GM19023 (cell line): ENCODE results near the gene WIPF2.
A peak's percentile ranks its signal among the peaks of the same experiment; 100 is the strongest.
"Not testable (repeated sequence)": the region's sequence is repeated elsewhere in the genome, so short reads cannot be mapped to it uniquely, and the experiment has no call there.

Source experiments
- ATAC-seq: cut with Tn5 transposase; IDR thresholded peaks from one replicate; pipeline ENCODE4 v1.9.1; 2021; ENCODE audit warnings: mild to moderate bottlenecking, moderate library complexity; ENCODE audit not compliant: unreplicated experiment

WIPF2 gene

DNA sequence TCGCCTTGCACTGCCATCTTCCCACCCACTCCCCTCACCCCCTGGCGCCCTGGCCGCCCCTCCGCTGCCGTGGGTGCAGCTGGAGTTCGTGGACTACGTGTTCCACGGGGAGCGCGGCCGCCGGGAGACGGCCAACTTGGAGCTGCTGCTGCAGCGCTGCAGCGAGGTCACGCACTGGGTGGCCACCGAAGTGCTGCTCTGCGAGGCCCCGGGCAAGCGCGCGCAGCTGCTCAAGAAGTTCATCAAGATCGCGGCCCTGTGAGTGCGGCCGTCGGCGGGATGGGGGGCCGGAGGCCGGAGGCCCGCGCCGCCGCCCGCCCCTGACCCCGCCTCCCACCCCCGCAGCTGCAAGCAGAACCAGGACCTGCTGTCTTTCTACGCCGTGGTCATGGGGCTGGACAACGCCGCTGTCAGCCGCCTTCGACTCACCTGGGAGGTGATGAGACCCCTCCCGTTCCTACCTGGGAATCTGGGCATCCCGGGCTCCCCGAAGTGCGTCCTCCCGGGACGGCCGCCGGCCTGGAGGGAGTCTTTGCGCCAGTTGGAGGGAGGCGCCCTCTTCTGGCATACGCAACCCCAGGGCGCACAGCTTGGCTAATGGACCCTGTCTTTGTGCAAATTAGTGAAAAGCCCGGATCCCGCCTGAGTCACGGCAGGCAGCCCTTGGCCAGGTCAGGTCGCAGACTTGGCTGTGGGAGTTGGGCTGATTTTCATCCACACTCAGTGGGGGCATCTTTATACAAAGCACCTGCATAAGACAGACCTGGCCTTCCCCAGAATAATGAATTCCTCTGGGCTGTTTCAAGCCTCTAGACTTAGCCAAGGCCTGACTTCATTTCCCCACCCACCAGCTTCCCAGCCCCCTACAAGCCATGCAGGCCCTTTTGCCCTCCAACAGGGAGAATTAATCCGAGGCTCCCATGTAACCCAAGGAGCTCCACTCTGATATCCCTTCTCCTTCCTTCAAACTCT lies 27.6 kb upstream of the WIPF2 start:
- peak; percentile 76 for ATAC-seq

DNA sequence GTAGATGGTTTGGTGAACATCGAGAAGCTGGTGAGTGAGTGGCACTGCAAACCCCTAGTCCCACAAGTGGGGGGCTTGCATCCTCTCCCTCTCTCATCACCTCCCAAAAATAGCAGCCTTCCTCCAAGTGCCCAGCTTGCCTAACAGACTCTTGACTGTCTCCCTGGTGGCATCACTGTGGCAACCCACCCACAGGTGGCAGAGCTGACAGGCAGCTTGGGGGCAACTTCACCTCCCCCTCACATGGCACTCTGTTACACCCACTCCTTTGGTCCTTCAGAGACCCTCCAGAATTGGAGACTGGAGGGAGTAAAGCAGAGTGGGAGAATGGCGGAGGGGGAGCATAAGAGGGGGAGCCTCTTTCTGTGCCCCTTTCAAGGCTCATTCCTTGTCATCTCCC lies 26.1 kb upstream of the WIPF2 start:
- ATAC-seq, result no peak

DNA sequence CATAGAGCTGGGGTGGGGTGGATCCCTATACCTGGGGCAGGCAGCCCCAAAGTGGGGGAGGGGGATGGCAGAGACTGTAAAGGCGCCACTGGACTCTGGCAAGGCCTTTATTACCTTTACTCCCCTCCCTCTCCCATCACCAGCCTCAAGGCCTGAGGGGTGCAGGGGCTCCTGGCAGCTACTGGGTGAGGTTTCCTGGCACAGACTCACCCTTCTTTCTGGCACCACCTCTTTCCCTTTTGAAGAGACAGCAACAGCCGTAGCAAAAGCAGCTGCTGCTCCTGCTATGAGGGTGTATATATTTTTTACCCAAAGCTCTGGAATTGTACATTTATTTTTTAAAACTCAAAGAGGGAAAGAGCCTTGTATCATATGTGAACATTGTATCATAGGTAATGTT lies 24.3 kb upstream of the WIPF2 start:
- no peak for ATAC-seq

DNA sequence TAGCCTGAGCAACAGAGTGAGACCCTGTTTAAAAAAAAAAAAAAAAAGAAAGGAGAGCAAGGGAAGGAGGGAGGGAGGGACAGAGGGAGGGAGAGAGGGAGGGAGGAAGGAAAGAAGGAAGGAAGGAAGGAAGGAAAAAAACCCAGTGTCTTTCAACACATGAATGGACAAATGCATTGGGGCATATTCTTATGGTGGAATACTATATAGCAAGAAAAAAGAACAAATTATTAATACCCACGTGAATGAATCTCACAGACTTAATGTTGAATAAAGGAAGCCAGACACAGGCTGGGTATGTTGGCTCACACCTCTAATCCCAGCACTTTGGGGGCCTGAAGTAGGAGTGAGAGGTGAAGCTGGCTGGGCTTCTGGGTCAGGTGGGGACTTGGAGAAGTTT lies 21.6 kb upstream of the WIPF2 start:
- no peak for ATAC-seq

DNA sequence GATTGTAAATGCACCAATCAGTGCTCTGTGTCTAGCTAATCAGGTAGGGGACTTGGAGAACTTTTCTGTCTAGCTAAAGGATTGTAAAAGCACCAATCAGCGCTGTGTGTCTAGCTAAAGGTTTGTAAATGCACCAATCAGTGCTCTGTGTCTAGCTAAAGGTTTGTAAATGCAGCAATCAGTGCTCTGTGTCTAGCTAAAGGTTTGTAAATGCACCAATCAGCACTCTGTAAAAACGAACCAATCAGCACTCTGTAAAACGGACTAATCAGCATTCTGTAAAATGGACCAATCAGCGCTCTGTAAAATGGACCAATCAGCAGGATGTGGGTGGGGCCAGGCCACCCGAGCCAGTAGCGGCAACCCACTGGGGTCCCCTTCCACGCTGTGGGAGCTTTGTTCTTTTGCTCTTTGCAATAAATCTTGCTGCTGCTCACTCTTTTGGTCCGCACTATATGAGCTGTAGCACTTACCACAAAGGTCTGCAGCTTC lies 21.1 kb upstream of the WIPF2 start:
- ATAC-seq, result not testable (repeated sequence)

DNA sequence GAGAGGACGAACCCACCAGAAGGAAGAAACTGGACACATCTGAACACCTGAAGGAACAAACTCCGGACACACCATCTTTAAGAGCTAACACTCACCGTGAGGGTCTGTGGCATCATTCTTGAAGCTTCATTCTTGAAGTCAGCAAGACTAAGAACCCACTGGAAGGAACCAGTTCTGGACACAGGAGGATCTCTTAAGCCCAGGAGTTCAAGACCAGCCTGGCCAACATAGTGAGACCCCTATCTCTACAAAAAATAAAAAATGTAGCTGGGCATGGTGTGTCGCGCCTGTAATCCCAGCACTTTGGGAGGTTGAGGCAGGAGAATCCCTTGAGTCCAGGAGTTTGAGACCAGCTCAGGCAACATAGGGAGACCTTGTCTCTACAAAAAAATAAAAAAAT lies 20.5 kb upstream of the WIPF2 start:
- no peak for ATAC-seq

DNA sequence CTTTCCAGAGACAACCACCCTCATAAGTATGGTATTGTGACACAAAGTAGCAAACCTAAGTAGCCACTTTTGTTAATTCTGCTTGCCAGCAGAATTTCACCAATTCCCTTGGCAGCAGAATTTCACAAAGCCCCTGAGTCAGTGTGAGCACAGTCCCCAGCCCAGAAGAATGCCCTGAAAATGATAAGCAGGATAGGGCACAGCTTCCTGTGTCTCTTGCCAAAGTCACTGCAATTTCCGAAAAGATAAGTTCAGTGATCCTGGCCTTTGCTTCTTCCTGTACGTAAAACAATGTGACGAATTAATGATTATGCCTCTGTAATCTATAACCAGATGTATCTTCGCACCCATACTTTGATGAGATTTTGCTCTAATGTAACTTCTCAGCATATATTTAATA lies 16.0 kb upstream of the WIPF2 start:
- ATAC-seq, result no peak

DNA sequence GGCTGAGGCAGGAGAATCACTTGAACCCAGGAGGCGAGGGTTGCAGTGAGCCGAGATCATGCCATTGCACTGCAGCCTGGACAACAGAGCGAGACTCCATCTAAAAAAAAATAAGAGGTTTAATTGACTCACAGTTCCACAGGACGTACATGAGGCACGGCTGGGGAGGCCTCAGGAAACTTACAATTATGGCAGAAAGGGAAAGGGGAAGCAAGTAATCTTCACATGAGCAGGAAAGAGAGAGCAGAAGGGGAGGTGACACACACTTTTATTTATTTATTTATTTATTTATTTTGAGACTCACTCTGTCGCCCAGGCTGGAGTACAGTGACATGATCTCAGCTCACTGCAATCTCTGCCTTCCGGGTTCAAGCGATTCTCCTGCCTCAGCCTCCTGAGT lies 12.9 kb upstream of the WIPF2 start:
- not testable (repeated sequence) for ATAC-seq

DNA sequence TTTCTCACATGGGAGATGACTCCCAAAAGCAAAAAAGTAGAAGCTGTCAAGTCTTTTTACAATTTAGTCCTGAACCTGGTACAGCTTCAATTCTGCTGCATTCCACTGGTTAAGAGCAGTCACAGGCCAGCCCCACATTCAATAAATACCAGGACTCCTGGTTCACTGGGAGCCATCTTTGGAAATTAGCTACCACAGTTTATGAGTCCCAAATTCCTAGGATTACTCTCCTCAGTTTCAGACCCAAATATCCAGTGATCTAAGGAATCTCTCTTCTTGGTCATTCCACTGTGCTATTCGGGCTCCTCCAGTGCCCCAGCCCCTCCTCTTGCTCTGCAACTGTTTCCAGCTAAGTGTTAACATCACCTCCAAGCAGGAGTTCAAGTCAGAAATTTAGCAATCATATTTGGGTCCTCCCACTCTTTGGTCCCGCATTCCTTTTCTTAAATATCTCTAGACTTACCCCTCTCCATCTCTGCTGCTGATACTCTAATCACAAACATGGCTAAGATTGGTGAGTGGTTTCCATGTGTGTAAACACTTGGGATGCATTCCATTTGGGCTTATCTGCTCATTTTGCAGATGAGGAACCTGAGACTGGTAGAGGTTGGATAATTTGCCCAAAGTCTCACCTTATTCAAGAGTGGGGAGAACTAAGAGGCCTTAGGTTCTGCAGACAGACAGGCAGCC lies 9.6 kb upstream of the WIPF2 start:
- no peak for ATAC-seq

DNA sequence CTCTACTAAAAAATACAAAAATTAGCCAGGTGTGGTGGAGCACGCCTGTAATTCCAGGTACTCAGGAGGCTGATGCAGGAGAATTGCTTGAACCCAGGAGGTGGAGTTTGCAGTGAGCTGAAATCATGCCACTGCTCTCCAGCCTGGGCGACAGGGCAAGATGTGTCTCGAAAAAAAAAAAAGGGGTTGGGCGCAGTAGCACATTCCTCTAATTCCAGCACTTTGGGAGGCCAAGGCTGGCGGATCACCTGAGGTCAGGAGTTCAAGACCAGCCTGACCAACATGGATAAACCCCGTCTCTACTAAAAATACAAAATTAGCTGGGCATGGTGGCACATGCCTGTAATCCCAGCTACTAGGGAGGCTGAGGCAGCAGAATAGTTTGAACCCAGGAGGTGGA lies 5.2 kb upstream of the WIPF2 start:
- not testable (repeated sequence) for ATAC-seq

DNA sequence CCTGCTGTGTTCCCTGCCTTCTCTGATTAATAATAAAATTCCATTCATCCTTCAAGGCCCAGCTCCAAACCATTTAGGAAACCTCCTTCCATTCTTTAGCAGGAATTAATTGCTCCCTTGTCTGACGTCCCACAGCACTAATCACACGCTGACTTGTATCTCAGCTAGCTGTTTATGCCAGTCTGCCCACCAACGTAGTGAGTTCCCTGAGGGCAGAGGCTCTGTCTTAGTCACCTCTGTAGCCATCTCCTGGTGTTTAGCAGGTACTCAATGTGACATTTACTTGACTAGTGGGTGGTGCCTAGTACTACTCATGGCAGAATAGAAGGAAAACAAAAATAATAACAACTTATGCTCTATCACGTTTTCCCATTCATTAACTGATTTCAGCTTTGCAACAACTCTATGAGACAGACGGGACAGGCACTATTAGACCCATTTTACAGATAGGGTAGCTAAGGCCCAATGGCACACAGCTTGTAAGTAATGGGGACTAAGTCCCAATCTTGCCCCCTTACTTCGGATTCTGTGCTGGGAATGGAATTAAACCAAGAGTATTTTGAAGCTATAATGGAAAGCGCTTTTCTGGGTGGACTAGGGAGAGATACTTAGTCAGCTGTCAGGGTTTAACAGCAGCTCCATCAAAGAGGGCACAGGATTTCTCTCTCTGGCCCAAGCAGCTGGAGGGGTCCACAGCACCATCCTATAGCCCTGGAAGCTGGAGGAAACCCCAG lies 931 bp upstream of the WIPF2 start:
- ATAC-seq, result no peak

DNA sequence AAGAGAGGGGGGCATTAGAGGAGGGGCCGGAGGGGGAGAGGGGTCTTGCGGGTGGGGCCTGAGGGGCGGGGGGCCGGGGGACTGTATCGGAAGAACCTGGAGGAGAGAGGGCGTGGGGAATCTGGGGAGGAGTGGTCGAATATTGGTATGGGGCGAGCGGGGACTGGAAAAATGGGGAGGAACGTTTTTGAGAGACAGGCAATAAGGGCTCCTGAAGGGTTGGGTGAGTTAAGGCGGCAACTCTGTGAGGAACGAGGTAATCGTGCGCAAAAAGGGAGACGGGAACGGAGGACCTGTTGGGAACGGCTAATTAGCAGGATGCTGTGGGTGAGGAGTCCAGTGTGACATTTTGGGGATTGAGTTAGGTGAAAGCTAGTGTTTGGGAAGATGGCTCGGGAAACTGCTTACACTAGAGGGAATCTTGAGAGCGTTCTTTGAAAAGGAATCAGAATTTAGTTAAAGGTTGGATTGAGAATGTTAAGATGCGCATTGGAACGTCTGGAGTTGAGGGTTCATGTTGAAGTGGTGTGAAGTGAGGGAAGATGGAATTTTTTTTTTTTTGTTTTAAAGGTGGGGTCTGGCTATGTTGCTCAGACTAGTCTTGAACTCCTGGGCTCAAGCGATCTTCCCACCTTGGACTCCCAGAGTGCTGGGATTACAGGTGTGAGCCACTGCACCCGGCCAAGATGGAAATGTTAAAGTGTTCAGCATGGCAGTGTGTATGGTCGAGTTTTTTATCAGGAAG lies 662 bp downstream of the WIPF2 start:
- ATAC-seq, result no peak

DNA sequence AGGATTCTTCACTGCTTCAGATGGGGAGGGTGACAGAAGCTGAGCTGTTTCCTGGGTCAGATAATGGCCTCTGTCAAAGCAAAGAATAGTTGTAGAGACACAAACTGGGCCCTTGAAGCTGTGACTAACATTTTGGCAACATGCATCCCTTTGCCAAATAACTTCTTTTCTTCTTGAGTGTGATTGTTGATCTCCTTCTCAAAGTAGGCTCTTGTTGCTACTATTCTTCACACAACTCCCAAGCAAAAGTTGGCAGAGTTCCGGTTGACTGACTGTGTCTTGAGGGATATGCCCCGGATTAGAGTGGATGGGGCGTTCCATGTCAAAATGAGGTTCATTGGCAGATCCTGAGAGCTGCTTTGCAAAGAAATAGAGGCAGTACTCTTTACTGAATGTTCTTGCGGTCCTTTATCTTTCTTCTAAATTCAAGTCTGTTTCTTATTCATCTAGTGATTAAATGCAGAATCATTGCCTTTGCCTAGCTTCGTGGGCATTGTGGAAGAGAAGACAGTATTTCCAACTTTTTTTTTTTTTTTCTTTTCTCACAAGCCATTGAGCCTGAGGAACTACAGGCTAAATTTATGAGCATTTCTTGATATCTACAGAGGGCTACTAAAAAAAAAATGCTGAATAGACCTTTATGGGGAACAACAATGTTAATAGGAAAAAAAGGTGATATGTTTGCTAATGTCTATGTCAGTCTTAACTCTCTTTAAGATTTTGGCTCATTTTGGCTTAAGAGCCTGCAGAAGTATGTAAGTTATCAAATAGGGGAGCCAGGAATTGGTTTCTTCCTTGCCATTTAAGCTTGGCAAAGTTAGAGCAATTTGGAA lies 5.8 kb downstream of the WIPF2 start:
- no peak for ATAC-seq

DNA sequence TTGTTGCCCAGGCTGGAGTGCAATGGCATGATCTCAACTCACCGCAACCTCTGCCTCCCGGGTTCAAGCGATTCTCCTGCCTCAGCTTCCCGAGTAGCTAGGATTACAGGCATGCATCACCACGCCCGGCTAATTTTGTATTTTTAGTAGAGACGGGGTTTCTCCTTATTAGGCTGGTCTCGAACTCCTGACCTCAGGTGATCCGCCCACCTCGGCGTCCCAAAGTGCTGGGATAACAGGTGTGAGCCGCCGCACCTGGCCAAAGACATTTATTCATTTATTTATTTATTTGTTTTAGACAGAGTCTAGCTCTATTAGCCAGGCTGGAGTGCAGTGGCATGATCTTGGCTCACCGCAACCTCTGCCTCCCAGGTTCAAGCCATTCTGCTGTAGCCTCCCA lies 10.0 kb downstream of the WIPF2 start:
- ATAC-seq, result not testable (repeated sequence)

DNA sequence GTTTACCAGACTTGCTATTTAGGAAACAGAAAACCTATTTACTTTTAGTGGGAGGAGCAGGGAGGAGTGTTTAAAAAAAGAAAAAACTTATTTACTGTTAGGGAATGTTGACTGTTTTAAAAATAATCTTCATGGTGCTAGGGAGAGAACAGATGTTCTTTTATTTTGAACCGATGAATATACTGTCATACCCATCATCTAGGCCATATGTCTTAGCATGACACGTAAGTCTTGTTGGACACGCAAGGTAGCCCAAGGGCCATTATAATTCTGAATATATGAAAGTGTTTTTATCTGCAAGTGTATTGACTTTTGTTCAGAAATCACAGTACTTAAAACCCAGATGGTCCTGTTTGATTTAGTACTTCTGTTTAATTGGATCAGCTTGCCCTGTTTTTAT lies 11.6 kb downstream of the WIPF2 start:
- no peak for ATAC-seq

DNA sequence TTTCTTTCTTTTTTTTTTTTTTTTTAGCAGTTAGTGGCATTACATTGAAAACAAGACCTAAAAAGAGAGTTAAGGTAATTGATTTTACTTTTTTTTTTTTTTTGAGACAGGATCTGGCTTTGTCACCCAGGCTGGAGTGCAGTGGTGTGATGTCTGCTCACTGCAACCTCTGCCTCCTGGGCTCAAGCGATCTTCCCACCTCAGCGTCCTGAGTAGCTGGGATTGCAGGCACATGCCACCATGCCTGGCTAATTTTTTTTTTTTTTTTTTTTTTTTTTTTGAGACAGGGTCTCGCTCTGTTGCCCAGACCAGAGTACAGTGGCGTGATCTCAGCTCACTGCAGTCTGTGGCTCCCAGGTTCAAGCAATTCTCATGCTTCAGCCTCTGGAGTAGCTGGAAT lies 12.8 kb downstream of the WIPF2 start:
- not testable (repeated sequence) for ATAC-seq

DNA sequence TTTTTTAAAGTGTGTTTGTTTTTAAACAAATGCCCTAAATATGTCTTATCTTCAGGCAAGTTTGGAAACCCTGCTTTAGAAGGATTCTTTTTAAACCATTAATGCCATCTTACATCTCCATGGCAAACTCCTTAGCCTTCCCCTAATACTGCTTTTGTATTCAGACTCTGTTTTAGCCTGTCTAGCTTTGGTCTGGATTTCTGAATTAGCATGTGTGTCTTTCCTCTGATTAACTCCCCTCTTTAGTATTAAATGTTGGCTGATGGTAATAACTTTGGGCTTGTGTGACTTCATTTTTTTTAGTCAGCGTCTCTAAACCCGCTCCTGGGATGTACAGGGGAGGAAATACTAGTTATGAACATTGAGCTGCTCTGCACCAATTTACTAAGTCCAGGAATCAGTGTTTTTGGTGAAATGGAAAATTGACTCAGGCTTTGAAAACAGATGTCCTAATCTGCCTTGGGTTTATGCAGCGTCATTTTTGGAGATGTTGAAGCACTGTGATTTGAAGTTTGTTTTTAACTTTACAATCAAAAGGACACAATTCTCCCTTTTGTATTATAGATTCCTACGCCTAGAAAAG lies 22.2 kb downstream of the WIPF2 start:
- ATAC-seq, result no peak

DNA sequence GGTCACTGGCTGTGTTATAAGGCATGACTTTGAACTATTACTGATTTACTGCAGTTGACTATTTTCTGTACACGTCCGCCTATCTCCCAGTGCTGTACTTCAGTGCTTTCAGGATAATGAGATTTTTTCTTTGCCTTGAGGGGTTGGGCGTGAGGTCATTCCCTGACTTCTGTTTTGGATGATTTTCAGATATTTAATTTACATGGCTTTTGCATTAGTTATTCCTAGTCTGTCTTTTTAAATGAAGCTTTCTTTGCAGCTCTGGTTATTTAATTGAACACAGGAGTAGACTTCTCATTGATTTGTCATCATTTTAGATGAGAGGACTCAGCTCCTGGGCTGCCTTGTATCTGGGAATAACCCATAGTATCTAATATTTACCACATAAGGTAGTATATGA lies 23.7 kb downstream of the WIPF2 start:
- ATAC-seq, result no peak

DNA sequence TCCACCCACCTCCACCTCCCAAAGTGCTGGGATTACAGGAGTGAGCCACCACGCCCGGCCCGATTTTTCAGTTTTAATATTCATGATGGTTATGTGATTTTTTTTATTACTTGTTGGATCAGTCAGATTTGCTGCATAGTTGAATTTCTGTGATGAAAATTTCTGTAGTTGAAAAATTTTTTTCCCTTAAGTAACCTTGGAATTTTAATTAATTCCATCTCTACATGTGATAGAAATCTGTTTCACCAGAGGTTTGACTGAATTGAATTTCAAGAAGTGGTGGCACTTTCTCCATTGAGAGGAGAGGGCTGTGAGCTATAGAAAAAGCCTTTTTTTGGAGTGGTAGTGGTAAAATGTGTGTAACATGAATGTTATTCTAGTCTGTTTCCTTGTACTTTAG lies 24.7 kb downstream of the WIPF2 start:
- ATAC-seq, result no peak
